ENCODE results near the gene RRAS2.
"Not testable (repeated sequence)": the region's sequence is repeated elsewhere in the genome, so short reads cannot be mapped to it uniquely, and the experiment has no call there.

- not testable (repeated sequence) for TF ChIP-seq CTCF (IDR thresholded peaks at IDR 0.05); POLR2A (IDR thresholded peaks at IDR 0.05; ENCODE audit: low read depth); EP300 (IDR thresholded peaks at IDR 0.05); POLR2AphosphoS5 (IDR thresholded peaks at IDR 0.05)
These were observed 80.1 kb downstream of the RRAS2 start for GRCh38 chr11:14278869-14279268.

Data from esophagus muscularis mucosa (tissue), 4 donors.